Endometrial microvascular endothelial cells (primary cell): ENCODE results near the gene OR5D18. TPM values are rescaled to one million over a fixed set of nuclear protein-coding genes. Genes with fewer than 3 reads are reported as not detected.
"Not testable (repeated sequence)": the region's sequence is repeated elsewhere in the genome, so short reads cannot be mapped to it uniquely, and the experiment has no call there.

Source experiments
- in situ Hi-C: cut with HindIII; loops from 2 replicates; pipeline ENCODE4 v1.10.0; 2017; ENCODE audit warnings: low sequenced_read_pairs, low pct_unique_long_range_greater_than_20kb; ENCODE audit errors: inconsistent ontology term
- total RNA-seq: library from RNA; depleted of rRNA; stranded (reverse); fragments of >200 nt; gene quantifications from one replicate; pipeline ENCODE4 v1.2.3, GENCODE V29; 2015; ENCODE audit errors: inconsistent ontology term

The OR5D18 gene
- not detected for total RNA-seq

- in situ Hi-C loops: no loop called here
Observed at GRCh38 chr11:55819330-55819729, at the start of gene OR5D18. TSS of gene OR5D18 (plus strand) at chr11:55819630. CDS start at chr11:55819630, 0 bp downstream.

GRCh38 chr11:55773138-55773537 is 46.3 kb upstream of the OR5D18 start, which contains the start of gene OR5D13:
TSS of gene OR5D13 (plus strand) at chr11:55773438. CDS start at chr11:55773438, 0 bp downstream.
- in situ Hi-C loops: no loop called here

- in situ Hi-C loops: no loop called here
Observed at GRCh38 chr11:55791606-55792005, 27.8 kb upstream of the OR5D18 start.

GRCh38 chr11:55793321-55793720 is 26.1 kb upstream of the OR5D18 start:
- in situ Hi-C loops: no loop called here

GRCh38 chr11:55795256-55795655 is 24.2 kb upstream of the OR5D18 start, which contains the start of gene OR5D14:
TSS of gene OR5D14 (plus strand) at chr11:55795556. CDS start at chr11:55795556, 0 bp downstream.
- in situ Hi-C loops: no loop called here

- in situ Hi-C loops: no loop called here
Observed at GRCh38 chr11:55806248-55806647, 13.2 kb upstream of the OR5D18 start.

GRCh38 chr11:55811067-55811466 is 8.4 kb upstream of the OR5D18 start, which contains the start of gene OR5L1:
TSS of gene OR5L1 (plus strand) at chr11:55811367. CDS start at chr11:55811467, 100 bp downstream.
- in situ Hi-C loops: no loop called here

GRCh38 chr11:55826919-55827318 is 7.5 kb downstream of the OR5D18 start, which contains the start of gene OR5L2:
TSS of gene OR5L2 (plus strand) at chr11:55827219. CDS start at chr11:55827219, 0 bp downstream.
- in situ Hi-C loops: no loop called here

GRCh38 chr11:55838452-55838851 is 19.0 kb downstream of the OR5D18 start, which contains the start of gene OR5D16:
TSS of gene OR5D16 (plus strand) at chr11:55838752. CDS start at chr11:55838752, 0 bp downstream.
- in situ Hi-C loops: no loop called here

- in situ Hi-C loops: no loop called here
Observed at GRCh38 chr11:55847453-55847852, 28.0 kb downstream of the OR5D18 start.

GRCh38 chr11:55849037-55849436 is 29.6 kb downstream of the OR5D18 start:
- in situ Hi-C loops: no loop called here

- in situ Hi-C loops: no loop called here
Observed at GRCh38 chr11:55852141-55852540, 32.7 kb downstream of the OR5D18 start.

GRCh38 chr11:55854704-55855103 is 35.3 kb downstream of the OR5D18 start:
- in situ Hi-C loops: no loop called here

- in situ Hi-C loops: not testable (repeated sequence)
Observed at GRCh38 chr11:55867354-55867753, 47.9 kb downstream of the OR5D18 start.

Other genes with a start within 250 kb of the OR5D18 start
- gene OR4C16, start 247.5 kb upstream of the OR5D18 start, total RNA-seq: not detected
- not detected for gene OR4C11, start 212.0 kb upstream of the OR5D18 start, total RNA-seq
- gene OR4P4, start 184.5 kb upstream of the OR5D18 start, total RNA-seq: not detected
- not detected for gene OR4S2, start 171.3 kb upstream of the OR5D18 start, total RNA-seq
- not detected for gene OR4C6, start 157.4 kb upstream of the OR5D18 start, total RNA-seq
- not detected for gene OR5D13, start 46.2 kb upstream of the OR5D18 start, total RNA-seq
- not detected for gene OR5D14, start 24.1 kb upstream of the OR5D18 start, total RNA-seq
- gene OR5L1, start 8.3 kb upstream of the OR5D18 start, total RNA-seq: not detected
- not detected for gene OR5L2, start 7.6 kb downstream of the OR5D18 start, total RNA-seq
- not detected for gene OR5D16, start 19.1 kb downstream of the OR5D18 start, total RNA-seq
- gene TRIM51, start 63.7 kb downstream of the OR5D18 start, total RNA-seq: not detected
- not detected for gene OR5W2, start 95.0 kb downstream of the OR5D18 start, total RNA-seq
- not detected for gene OR5I1, start 116.8 kb downstream of the OR5D18 start, total RNA-seq
- not detected for gene OR10AG1, start 150.3 kb downstream of the OR5D18 start, total RNA-seq
- gene OR5F1, start 175.0 kb downstream of the OR5D18 start, total RNA-seq: not detected
- not detected for gene OR5AS1, start 208.0 kb downstream of the OR5D18 start, total RNA-seq